ENCODE results near the gene WDR90.

DNA sequence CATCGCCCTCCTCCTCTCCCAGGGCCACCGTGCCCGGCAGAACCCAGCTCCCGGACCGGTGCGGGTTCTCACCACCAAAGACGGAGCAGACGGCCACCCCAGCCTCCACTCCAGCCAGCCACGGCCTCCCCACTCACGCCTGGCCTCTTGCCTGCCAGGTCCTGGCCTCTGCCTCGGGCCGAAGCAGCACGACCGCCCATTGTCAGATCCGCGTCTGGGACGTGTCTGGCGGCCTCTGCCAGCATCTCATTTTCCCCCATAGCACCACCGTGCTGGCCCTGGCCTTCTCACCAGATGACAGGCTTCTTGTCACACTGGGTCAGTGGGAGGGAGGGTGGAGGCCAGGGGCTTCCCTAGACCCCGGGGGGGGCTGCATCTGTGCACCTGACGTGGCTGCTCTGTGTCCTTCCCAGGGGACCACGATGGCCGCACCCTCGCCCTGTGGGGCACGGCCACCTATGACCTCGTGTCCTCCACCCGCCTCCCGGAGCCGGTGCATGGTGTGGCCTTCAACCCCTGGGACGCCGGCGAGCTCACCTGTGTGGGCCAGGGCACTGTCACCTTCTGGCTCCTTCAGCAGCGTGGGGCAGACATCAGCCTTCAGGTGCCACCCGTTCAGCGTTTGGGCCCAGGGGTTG is 12.1 kb downstream of the WDR90 start:
- TF ChIP-seq, protein P1, sequence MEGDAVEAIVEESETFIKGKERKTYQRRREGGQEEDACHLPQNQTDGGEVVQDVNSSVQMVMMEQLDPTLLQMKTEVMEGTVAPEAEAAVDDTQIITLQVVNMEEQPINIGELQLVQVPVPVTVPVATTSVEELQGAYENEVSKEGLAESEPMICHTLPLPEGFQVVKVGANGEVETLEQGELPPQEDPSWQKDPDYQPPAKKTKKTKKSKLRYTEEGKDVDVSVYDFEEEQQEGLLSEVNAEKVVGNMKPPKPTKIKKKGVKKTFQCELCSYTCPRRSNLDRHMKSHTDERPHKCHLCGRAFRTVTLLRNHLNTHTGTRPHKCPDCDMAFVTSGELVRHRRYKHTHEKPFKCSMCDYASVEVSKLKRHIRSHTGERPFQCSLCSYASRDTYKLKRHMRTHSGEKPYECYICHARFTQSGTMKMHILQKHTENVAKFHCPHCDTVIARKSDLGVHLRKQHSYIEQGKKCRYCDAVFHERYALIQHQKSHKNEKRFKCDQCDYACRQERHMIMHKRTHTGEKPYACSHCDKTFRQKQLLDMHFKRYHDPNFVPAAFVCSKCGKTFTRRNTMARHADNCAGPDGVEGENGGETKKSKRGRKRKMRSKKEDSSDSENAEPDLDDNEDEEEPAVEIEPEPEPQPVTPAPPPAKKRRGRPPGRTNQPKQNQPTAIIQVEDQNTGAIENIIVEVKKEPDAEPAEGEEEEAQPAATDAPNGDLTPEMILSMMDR (IDR thresholded peaks at IDR 0.05), result peak in 1 of 3 experiments; percentile 3
- no peak for TF ChIP-seq POLR2AphosphoS5 (IDR thresholded peaks at IDR 0.05; ENCODE audit: insufficient read depth in 1 of 2, low read depth in 1 of 2)
